Left forelimb (tissue), 1 donor: ENCODE results near the gene SELPLG.
"Not testable (repeated sequence)": the region's sequence is repeated elsewhere in the genome, so short reads cannot be mapped to it uniquely, and the experiment has no call there.

Experiments
- DNase-seq: peaks from one replicate; pipeline ENCODE4 v3.0.0-alpha.2; 2018; ENCODE audit warnings: low spot score

The SELPLG gene

GRCh38 chr12:108589840-108590229, 43.9 kb downstream of the SELPLG start:
- DNase-seq, result no peak

DNA sequence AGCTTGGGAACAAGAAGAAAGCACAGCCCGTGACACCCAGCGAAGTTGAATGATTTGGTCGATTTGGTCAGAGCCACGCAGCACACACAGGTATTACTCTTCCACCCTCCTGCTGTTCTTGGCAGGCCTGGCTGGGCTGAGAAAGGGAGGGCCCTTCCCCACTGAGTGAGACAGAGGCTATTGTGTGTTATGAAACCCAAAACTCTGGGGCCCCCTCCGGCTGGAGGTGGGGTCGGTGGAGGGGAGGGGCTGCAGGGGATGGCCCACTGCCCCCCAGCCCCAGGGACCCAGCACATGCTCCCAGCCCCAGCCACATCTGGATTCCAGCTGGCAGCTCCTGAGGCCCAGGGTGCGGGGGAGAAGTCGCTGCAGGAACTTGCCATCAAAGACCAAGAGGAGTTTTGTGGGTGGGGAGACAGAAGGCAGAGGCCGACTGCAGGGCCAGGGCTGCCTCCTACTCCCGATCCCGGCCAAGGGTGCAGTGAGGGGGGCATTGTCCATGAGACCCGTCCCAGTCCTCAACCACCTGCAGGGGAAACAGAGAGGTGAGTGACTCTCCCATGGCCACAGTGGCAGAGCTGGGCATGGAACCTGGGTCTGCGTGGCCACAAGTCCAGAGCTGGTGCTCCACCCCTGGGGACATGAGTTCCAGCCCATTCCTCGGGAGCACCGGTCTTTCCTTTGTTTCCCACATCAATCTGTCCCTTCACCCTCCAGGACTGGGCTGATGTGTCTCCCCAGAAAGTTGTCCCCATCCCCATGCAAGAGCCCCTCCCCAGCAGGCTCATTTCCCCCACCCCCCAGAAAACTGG, 44.5 kb downstream of the SELPLG start:
- peak; percentile 81 for DNase-seq

GRCh38 chr12:108587826-108588225, 45.9 kb downstream of the SELPLG start:
- DNase-seq, result peak; percentile 77

DNA sequence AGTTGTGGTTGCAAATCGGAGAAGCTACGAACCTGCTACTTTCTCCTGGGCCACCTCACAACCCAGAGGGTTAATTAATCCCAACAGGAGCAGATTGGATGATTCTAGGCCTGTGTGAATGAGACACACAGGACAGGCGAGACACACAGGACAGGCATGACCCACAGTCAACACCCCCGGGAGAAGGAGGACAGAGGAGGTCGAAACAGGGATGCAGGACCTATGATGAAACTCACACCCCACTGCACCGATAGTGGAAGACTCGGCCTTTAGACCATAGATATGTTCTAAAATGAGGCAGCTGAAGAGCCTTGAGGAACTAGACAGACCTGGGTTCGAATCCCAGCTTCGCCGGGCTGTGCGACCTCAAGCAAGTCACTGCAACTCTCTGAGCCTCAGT, 47.4 kb downstream of the SELPLG start:
- no peak for DNase-seq

GRCh38 chr12:108585864-108586263, 47.8 kb downstream of the SELPLG start:
- no peak for DNase-seq

DNA sequence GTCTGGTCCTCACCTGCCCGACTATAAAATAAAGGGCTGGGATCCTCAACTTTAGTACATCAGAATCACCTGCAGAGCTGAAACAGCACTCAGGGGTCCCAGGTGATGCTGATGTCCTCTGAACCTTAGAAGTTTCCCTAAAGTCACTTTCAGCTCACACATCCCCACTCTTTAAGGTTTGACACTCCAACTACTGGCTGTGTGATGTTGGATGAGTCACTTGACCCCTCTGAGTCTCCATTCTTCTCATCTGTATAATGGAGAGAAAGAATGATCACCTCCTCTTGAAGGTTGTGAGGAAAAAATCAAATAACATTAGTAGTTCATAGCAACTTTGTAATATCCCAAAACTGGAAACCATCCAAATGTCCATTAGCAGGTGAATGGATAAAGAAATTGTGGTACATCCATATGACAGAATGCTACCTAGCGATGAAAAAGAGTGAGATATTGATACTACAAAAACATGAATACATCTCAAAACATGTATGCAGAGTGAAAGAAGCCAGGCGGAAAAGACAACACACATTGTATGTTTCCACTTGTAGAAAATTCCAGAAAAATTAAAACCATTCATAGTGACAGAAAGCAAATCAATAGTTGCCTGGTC, 49.1 kb downstream of the SELPLG start:
- no peak for DNase-seq

- peak; percentile 83 for DNase-seq
These were observed 49.7 kb downstream of the SELPLG start for GRCh38 chr12:108583991-108584390.

- peak; percentile 61 for DNase-seq
These were observed 50.5 kb downstream of the SELPLG start for GRCh38 chr12:108582978-108583770.

GRCh38 chr12:108582509-108582908, 51.2 kb downstream of the SELPLG start:
- no peak for DNase-seq

DNA sequence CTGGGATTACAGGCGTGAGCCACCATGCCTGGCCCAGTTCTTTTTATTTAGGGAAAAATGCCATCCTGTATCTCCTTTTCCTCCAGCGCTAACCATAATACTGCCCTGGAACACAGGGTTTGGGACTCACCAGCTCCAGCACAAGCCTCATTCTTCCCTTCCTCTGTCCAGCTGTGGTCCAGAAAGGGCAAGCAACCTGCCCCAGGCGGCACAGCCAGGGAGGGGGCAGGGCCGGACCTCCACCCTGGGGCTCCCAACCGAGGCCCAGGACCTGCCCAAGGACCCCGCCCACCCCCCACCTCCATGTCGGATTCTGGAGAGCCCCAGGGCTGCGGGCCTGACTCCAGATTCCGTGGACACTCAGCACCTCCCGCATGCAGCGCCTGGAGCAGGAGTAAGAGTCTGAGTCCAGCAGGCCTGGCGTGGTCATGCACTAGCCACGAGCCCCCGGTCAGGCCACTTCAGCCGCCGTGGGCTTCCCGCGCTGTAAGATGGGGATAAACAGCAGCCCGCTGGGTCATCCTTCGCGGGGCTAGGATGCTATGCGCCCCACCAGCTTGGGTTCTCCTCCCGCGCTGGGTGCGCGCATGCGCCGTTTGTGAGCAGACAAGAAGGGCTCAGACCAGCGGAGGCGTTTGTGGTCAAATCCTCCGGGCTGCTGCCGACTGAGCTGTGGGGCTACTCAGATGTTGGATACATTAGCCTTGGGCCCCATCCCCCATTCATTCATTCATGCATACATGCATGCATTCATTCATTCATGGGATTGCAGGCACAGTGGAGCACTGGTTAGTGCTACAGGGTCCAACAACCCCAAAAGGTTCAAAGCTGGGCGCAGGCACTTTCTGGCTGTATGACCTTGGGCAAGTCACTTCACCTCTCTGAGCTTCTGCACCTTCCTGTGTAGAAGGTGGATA, 52.1 kb downstream of the SELPLG start:
- peak; percentile 58 for DNase-seq

GRCh38 chr12:108580531-108580930, 53.2 kb downstream of the SELPLG start:
- no peak for DNase-seq

DNA sequence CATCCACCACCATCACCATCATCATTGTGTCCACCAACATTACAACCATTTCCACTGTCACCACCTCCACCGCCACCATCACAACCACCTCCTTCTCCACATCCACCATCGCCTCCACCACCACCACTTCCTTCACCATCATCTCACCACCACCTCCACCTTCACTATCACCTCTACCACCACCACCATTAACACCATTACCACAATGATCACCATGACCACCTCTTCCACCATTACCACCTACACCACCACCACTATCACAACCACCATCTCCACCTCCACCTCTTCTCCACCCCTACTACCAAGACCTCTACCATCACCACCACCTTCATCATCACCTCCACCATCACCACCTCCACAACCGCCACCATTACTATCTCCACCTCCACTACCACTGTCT, 54.9 kb downstream of the SELPLG start:
- DNase-seq, result no peak

DNA sequence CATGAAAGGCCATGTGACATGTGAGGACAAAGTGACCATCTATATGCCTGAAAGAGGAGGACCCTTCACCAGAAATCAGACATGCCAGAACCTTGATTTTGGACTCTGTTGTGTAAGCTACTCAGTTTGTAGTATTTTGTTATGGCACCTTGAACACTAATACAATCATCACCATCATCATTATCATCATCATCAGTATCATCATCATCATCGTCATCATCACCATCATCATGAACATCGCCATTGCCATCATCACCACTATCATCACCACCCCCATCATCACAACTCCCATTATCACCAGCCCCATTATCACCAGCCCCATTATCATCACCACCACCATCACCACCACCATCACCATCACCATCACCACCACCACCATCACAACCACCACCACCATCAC, 55.4 kb downstream of the SELPLG start:
- DNase-seq, result no peak

DNA sequence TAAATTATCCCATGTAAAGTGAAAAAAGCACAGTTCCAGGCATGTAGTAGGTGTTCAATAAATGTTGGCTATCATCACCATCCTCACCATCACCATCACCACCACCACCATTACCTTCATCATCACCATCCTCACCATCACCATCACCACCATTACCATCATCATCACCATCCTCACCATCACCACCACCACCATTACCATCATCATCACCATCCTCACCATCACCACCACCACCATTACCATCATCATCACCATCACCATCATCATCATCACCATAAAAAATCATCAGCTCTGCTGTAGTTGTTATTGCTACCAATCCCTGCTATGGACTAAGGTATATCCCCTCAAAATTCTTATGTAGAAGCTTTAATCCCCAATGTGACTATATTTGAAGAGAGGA, 56.2 kb downstream of the SELPLG start:
- DNase-seq, result no peak

GRCh38 chr12:108576660-108577234, 56.9 kb downstream of the SELPLG start:
- no peak for DNase-seq

- DNase-seq, result no peak
These were observed 58.3 kb downstream of the SELPLG start for GRCh38 chr12:108575199-108575912.

DNA sequence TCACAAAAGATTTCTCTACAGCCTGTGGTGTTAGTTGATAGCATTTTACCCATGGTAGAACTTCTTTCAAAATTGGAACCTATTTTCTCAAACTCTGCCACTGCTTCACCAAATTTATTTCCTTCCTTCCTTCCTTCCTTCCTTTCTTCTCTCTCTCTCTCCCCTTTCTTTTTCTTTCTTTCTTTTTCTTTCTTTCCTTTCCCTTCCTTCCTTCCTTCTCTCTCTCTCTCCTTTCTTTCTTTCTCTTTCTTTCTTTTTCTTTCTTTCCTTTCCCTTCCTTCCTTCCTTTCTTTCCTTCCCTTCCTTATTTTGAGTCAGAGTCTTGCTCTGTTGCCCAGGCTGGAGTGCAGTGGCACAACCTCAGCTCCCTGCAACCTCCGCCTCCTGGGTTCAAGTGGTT, 59.4 kb downstream of the SELPLG start:
- DNase-seq, result not testable (repeated sequence)

- DNase-seq, result no peak
These were observed 60.4 kb downstream of the SELPLG start for GRCh38 chr12:108573317-108573716.

GRCh38 chr12:108572166-108572790, 61.4 kb downstream of the SELPLG start:
- no peak for DNase-seq
